Measurements from ENCODE around the gene NCBP2. TPM values are rescaled to one million over a fixed set of nuclear protein-coding genes. Genes with fewer than 3 reads are reported as not detected.
"Not testable (repeated sequence)": the region's sequence is repeated elsewhere in the genome, so short reads cannot be mapped to it uniquely, and the experiment has no call there.

NCBP2 gene
- total and polyA plus RNA-seq, 9 donors = 50.7 to 87.2 (median 75.1) TPM

DNA sequence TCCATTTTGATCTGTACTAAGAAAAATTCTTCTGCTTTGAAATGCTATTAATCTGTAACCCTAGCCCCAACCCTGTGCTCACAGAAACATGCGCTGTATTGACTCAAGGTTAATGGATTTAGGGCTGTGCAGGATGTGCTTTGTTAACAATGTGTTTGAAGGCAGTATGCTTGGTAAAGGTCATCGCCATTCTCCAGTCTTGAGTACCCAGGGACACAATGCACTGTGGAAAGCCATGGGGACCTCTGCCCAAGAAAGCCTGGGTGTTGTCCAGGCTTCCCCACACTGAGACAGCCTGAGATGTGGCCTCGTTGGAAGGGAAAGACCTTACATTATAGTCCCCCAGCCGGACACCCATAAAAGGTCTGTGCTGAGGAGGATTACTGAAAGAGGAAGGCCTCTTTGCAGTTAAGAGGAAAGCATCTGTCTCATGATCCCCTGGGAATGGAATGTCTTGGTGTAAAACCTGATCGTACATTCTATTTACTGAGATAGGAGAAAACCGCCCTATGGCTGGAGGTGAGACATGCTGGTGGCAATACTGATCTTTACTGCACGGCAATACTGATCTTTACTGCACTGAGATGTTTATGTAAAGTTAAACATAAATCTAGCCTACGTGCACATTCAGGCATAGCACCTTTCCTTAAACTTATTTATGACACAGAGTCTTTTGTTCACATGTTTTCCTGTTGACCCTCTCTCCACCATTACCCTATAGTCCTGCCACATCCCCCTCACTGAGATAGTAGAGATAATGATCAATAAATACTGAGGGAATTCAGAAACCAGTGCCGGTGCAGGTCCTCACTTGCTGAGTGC is 20.0 kb upstream of the NCBP2 start:
- no peak overlapping the region for H3K27ac ChIP-seq (ENCODE audit: low read length)
- H3K4me1 ChIP-seq (ENCODE audit: control insufficient read depth, insufficient read depth, low read length) = peaks cover 6% of the 10 kb centered on the region
- peaks cover 27% of the 10 kb centered on the region for H3K27me3 ChIP-seq (ENCODE audit: control insufficient read depth, insufficient read depth, low read length)
- H3K36me3 ChIP-seq (ENCODE audit: control insufficient read depth, insufficient read depth, low read length) = no peaks in the 10 kb centered on the region
- DNase-seq = no peak
- no peaks in the 10 kb centered on the region for H3K9me3 ChIP-seq (replicated peaks; ENCODE audit: control insufficient read depth, low read depth, low read length)
- no peak overlapping the region for H3K4me3 ChIP-seq (ENCODE audit: low read length)
- 100% methylated on average over 1 of the region's 9 CpGs for WGBS (ENCODE audit: insufficient coverage)

DNA sequence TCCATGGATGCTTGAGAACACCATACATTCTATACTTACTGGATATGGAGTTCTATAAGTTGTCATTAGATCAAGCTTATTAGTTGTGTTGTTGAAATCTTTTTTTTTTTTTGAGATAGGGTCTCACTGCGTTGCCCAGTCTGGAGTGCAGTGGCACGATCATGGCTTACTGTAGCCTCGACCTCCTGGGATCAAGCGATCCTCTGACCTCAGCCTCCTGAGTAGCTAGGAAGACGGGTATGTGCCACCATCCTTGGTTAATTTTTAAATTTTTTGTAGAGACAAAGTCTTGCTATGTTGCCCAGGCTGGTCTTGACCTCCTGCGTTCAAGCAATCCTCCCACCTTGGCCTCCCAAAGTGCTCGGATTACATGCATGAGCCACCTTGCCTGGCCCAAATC is 12.5 kb upstream of the NCBP2 start:
- WGBS (ENCODE audit: insufficient coverage) = 90% methylated on average over 3 of the region's 7 CpGs
- Histone ChIP-seq H3K27me3 (ENCODE audit: control insufficient read depth, insufficient read depth, low read length) (no peaks in the 10 kb centered on the region), H3K9me3 (replicated peaks; ENCODE audit: control insufficient read depth, low read depth, low read length) (no peaks in the 10 kb centered on the region), H3K4me3 (ENCODE audit: low read length) (no peak overlapping the region), H3K36me3 (ENCODE audit: control insufficient read depth, insufficient read depth, low read length) (no peaks in the 10 kb centered on the region), H3K27ac (ENCODE audit: low read length) (no peak overlapping the region), H3K4me1 (ENCODE audit: control insufficient read depth, insufficient read depth, low read length) (no peaks in the 10 kb centered on the region)
- no peak for DNase-seq

DNA sequence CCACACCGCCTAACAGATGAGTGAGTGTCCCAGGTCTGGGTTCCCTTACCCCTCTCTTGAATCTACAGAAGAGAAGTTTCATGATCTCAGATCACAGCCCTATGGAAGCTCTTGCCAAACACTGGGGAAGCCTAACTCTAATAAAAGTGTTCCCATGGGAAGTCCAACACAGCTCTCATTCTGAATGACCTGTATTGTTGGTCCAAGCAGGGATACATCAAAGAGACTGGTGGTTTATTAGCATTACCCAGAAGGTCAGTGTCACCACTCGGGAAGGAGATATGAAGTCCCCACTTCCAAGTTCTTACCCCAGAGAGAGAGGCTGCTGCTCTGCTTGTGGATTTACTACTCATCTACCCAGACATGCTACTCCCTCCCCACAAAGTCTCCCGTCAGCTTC is 9.0 kb upstream of the NCBP2 start:
- no peaks in the 10 kb centered on the region for H3K4me1 ChIP-seq (ENCODE audit: control insufficient read depth, insufficient read depth, low read length)
- H3K9me3 ChIP-seq (replicated peaks; ENCODE audit: control insufficient read depth, low read depth, low read length) = no peaks in the 10 kb centered on the region
- no peak for DNase-seq
- H3K4me3 ChIP-seq (ENCODE audit: low read length) = no peak overlapping the region
- H3K36me3 ChIP-seq (ENCODE audit: control insufficient read depth, insufficient read depth, low read length) = no peaks in the 10 kb centered on the region
- H3K27me3 ChIP-seq (ENCODE audit: control insufficient read depth, insufficient read depth, low read length) = no peaks in the 10 kb centered on the region
- H3K27ac ChIP-seq (ENCODE audit: low read length) = no peak overlapping the region
- 72% methylated on average over 3 of the region's 3 CpGs for WGBS (ENCODE audit: insufficient coverage)

DNA sequence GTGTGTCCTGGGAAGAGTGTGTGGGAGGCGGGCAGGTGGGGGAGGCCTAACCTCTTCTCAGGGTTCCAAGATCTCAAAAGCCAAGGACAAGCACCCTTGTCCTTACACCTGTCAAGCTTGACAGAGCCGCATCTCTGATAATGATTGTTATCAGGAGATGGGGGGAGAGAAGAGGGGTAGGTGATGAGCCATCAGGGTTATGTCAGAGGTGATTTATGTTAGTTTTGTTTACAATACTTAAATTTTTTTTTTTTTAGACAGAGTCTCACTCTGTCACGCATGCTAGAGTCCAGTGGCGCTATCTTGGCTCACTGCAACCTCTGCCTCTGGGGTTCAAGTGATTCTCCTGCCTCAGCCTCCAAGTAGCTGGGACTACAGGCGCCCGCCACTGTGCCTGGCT is 7.4 kb upstream of the NCBP2 start:
- H3K36me3 ChIP-seq (ENCODE audit: control insufficient read depth, insufficient read depth, low read length) = peaks cover 4% of the 10 kb centered on the region
- H3K27me3 ChIP-seq (ENCODE audit: control insufficient read depth, insufficient read depth, low read length) = no peaks in the 10 kb centered on the region
- no peak for DNase-seq
- H3K27ac ChIP-seq (ENCODE audit: low read length) = no peak overlapping the region
- H3K4me3 ChIP-seq (ENCODE audit: low read length) = no peak overlapping the region
- H3K9me3 ChIP-seq (replicated peaks; ENCODE audit: control insufficient read depth, low read depth, low read length) = no peaks in the 10 kb centered on the region
- no peaks in the 10 kb centered on the region for H3K4me1 ChIP-seq (ENCODE audit: control insufficient read depth, insufficient read depth, low read length)
- no CpG with 5 or more reads among the region's 6 CpGs for WGBS (ENCODE audit: insufficient coverage)

DNA sequence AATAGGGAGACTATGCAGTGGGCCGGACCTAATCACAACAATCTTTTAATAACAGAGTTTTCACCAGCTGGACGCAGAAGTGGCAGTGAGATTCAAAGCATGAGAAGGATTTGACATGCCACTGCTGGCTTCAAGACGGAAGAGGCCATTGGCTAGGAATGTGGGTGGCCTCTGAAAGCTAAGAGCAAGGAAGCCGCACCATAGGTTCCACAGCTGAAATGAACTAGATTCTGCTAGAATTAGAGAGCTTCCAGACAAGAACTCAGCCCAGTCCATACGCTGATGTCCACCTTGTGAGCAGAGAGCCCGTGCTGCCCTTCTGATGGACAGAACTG is 6.9 kb upstream of the NCBP2 start:
- no peak for DNase-seq
- Histone ChIP-seq H3K9me3 (replicated peaks; ENCODE audit: control insufficient read depth, low read depth, low read length) (no peaks in the 10 kb centered on the region), H3K27ac (ENCODE audit: low read length) (no peak overlapping the region), H3K4me1 (ENCODE audit: control insufficient read depth, insufficient read depth, low read length) (no peaks in the 10 kb centered on the region), H3K27me3 (ENCODE audit: control insufficient read depth, insufficient read depth, low read length) (no peaks in the 10 kb centered on the region), H3K4me3 (ENCODE audit: low read length) (no peak overlapping the region), H3K36me3 (ENCODE audit: control insufficient read depth, insufficient read depth, low read length) (peaks cover 4% of the 10 kb centered on the region)
- WGBS (ENCODE audit: insufficient coverage) = 60% methylated on average over 5 of the region's 6 CpGs

DNA sequence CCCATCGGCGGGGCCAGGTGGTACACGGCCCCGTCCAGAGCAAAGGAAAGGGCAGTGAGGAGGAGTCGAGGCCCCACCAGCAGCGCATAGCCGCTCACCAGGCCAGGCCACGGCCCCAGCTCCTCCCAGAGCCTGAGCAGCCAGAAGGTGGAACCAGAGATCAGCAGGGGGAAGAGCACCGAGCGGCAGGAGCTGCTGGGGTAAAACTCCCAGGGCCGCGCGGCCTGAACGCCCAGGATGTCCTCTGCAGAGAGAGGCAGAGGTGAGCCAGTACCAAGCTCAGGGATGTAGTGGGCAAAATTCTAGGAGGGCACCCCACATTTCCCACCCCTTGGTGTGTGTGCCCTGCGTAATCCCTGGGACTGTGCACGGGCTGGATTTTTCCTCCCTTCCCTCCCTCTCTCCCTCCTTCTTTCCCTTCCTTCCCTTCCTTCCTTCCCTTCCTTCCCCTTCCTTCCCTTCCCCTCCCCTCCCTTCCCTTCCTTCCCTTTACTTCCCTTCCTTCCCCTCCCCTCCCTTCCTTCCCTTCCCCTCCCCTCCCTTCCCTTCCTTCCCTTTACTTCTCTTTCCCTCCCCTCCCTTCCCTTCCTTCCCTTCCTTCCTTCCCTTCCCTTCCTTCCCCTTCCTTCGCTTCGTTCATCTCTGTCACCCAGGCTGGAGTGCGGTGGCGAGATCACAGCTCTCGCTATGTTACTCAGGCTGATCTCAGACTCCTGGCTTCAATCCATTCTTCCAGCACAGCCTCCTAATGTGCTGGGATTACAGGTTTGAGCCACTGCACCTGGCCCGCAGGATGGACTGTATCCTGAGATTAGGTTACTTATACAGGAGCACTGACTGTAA is 6.3 kb upstream of the NCBP2 start:
- no peak overlapping the region for H3K27ac ChIP-seq (ENCODE audit: low read length)
- peaks cover 2% of the 10 kb centered on the region for H3K4me1 ChIP-seq (ENCODE audit: control insufficient read depth, insufficient read depth, low read length)
- WGBS (ENCODE audit: insufficient coverage) = 24% methylated on average over 21 of the region's 22 CpGs
- H3K27me3 ChIP-seq (ENCODE audit: control insufficient read depth, insufficient read depth, low read length) = no peaks in the 10 kb centered on the region
- H3K36me3 ChIP-seq (ENCODE audit: control insufficient read depth, insufficient read depth, low read length) = peaks cover 4% of the 10 kb centered on the region
- no peak for DNase-seq
- no peaks in the 10 kb centered on the region for H3K9me3 ChIP-seq (replicated peaks; ENCODE audit: control insufficient read depth, low read depth, low read length)
- no peak overlapping the region for H3K4me3 ChIP-seq (ENCODE audit: low read length)

DNA sequence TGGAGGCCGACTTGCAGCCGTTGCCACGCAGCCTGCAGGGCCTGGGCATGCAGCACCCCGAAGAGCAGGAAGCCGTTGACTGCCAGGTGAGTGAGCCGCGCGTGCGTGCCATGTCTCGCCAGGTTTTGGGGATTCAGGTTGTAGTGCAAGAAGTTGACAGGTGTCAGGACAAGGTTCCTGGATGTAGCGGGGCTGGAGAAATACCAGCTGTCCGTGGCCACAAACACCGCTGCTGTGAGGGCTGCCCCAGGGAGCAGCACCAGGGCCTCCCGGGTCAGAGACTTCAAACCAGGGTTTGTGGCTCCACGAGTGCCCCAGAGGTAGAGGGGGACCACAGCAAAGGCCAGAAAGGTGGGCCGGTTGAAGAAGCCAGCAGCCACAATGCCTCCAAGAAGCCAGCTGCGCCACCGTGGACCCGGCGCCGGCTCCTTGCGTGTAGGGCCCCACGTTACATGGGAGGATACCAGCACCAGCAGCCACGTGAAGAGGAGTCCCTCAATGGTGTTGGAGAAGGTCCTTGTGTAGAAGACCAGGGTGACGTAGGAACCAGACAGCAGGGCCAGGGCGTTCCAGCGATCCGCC is 5.6 kb upstream of the NCBP2 start:
- DNase-seq = no peak
- Histone ChIP-seq H3K9me3 (replicated peaks; ENCODE audit: control insufficient read depth, low read depth, low read length) (no peaks in the 10 kb centered on the region), H3K4me3 (ENCODE audit: low read length) (no peak overlapping the region), H3K27me3 (ENCODE audit: control insufficient read depth, insufficient read depth, low read length) (no peaks in the 10 kb centered on the region), H3K36me3 (ENCODE audit: control insufficient read depth, insufficient read depth, low read length) (peaks cover 9% of the 10 kb centered on the region), H3K4me1 (ENCODE audit: control insufficient read depth, insufficient read depth, low read length) (peaks cover 9% of the 10 kb centered on the region), H3K27ac (ENCODE audit: low read length) (no peak overlapping the region)
- 81% methylated on average over 28 of the region's 28 CpGs for WGBS (ENCODE audit: insufficient coverage)

DNA sequence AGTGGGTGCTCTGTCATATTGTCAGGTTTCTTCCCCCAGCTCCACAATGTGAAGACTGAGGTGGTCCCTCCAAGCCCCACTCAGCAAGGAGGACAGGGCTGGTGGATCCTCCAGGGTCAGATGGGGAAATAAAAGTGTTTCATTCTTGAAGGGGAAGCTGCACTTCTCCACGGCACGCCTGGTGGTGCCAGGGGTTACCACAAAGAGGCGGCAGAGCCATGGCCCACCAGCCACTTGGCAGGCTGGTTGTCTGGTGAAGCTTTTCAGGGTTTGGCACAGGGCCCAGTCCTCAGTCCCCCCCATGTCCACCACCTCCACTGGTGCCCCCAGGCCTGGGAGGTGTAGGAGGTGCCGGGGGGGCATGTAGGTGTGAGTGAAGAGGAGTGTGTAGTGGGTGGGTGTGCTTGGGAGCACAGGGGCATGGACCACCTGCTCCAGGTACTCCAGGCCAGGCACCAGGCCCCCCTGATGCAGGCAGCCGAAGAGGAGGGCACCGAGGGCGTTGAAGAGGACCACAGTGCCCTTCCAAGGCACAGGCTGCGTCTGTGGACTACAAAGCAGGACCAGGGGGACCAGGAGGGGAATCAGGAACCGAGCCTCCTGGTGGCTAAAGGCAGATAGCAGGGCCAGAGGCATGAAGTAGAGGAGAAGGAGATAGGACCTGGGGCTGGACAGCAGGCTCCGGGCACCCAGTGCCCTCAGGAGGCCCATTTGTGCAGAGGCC is 5.0 kb upstream of the NCBP2 start:
- WGBS (ENCODE audit: insufficient coverage) = 78% methylated on average over 9 of the region's 10 CpGs
- no peak for DNase-seq
- Histone ChIP-seq H3K4me1 (ENCODE audit: control insufficient read depth, insufficient read depth, low read length) (peaks cover 10% of the 10 kb centered on the region), H3K9me3 (replicated peaks; ENCODE audit: control insufficient read depth, low read depth, low read length) (no peaks in the 10 kb centered on the region), H3K4me3 (ENCODE audit: low read length) (no peak overlapping the region), H3K36me3 (ENCODE audit: control insufficient read depth, insufficient read depth, low read length) (peaks cover 9% of the 10 kb centered on the region), H3K27ac (ENCODE audit: low read length) (no peak overlapping the region), H3K27me3 (ENCODE audit: control insufficient read depth, insufficient read depth, low read length) (no peaks in the 10 kb centered on the region)

DNA sequence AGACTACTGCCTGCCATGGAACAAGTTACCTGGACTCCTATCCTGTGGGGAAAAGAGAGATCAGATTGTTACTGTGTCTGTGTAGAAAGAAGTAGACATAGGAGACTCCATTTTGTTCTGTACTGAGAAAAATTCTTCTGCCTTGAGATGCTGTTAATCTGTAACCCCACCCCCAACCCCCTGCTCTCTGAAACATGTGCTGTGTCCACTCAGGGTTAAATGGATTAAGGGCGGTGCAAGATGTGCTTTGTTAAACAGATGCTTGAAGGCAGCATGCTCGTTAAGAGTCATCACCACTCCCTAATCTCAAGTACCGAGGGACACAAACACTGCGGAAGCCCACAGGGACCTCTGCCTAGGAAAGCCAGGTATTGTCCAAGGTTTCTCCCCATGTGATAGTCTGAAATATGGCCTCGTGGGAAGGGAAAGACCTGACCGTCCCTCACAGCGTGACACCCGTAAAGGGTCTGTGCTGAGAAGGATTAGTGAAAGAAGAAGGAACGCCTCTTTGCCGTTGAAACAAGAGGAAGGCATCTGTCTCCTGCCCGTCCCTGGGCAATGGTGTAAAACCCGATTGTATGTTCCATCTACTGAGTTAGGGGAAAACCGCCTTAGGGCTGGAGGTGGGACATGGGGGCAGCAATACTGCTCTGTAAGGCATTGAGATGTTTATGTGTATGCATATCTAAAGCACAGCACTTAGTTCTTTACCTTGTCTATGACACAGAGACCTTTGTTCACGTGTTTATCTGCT is 1.9 kb upstream of the NCBP2 start:
- not testable (repeated sequence) for H3K27ac ChIP-seq (ENCODE audit: low read length); H3K9me3 ChIP-seq (replicated peaks; ENCODE audit: control insufficient read depth, low read depth, low read length); DNase-seq; H3K27me3 ChIP-seq (ENCODE audit: control insufficient read depth, insufficient read depth, low read length); H3K4me3 ChIP-seq (ENCODE audit: low read length)
- WGBS (ENCODE audit: insufficient coverage) = 83% methylated on average over 9 of the region's 14 CpGs
- Histone ChIP-seq H3K4me1 (ENCODE audit: control insufficient read depth, insufficient read depth, low read length) (peaks cover 19% of the 10 kb centered on the region), H3K36me3 (ENCODE audit: control insufficient read depth, insufficient read depth, low read length) (peaks cover 13% of the 10 kb centered on the region)
